Mucosa of stomach (tissue), 1 donor: ENCODE data around the gene LENG1.

Experiments
- H3K27me3 ChIP-seq: one replicate; pipeline ENCODE4 v1.7.0; 2013; ENCODE audit warnings: mild to moderate bottlenecking, low read length; ENCODE audit not compliant: control insufficient read depth, insufficient read depth
- H3K36me3 ChIP-seq: one replicate; pipeline ENCODE4 v1.7.0; 2013; ENCODE audit warnings: low read length; ENCODE audit not compliant: control insufficient read depth, insufficient read depth
- H3K4me1 ChIP-seq: one replicate; pipeline ENCODE4 v1.7.0; 2013; ENCODE audit warnings: mild to moderate bottlenecking, low read length; ENCODE audit not compliant: control insufficient read depth, insufficient read depth
- H3K4me3 ChIP-seq: one replicate; pipeline ENCODE4 v1.7.0; 2013; ENCODE audit warnings: low read length
- H3K9ac ChIP-seq: one replicate; pipeline ENCODE4 v1.7.0; 2013; ENCODE audit warnings: mild to moderate bottlenecking, low read length, moderate library complexity
- H3K9me3 ChIP-seq: one replicate; pipeline ENCODE4 v1.7.0; 2013; ENCODE audit warnings: mild to moderate bottlenecking, low read length, moderate library complexity; ENCODE audit not compliant: control insufficient read depth
- donor health status: Pancreatic carcinoma.

Gene LENG1

DNA sequence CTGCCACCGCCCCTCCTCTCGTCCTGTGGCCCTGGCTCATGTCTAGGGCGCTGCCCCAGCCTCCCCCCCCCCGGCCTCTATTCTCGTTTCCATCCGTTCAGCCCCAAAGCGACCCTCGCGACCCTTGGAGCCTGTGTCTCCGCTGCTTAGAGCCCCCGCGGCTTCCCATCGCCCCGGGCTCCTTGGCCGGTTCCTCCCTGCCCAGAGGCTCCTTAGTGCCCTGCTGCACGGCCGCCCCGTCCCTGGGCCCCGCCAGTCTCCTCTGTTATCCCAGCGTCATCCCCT, 31.1 kb downstream of the LENG1 start:
- no peaks in the 10 kb centered on the region for H3K36me3 ChIP-seq
- H3K27me3 ChIP-seq: no peaks in the 10 kb centered on the region
- no peak overlapping the region for H3K9ac ChIP-seq
- no peaks in the 10 kb centered on the region for H3K4me1 ChIP-seq
- H3K9me3 ChIP-seq: no peaks in the 10 kb centered on the region
- H3K4me3 ChIP-seq: no peak overlapping the region

DNA sequence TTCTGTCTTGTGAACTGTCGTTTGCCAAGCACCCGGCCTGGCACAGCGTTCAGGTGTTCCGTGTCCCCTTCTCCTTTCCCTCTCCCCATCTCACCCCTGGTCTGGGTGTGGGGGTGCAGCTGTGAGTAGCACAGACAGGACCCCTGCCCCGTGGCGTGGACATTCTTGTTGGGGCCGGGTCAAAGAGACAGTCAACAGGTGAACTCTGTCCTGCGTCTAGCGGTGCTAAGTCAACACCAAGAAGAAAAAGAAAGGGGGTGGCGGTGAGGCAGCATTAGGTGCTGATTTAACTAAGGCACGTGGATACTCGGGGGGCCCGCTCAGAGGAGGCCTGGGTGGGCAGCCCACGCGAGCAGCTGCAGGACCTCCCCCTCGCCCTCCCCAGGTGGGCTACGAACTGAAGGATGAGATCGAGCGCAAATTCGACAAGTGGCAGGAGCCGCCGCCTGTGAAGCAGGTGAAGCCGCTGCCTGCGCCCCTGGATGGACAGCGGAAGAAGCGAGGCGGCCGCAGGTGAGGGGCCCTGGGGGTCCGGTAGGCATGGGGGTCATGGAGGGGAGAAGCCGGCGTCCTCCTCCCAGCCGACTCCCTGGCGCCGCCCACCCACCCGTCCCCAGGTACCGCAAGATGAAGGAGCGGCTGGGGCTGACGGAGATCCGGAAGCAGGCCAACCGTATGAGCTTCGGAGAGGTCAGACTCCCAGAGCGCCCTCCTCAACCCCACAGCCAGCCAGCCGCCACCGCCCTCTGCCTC, 31.7 kb downstream of the LENG1 start:
- no peak overlapping the region for H3K9ac ChIP-seq
- no peaks in the 10 kb centered on the region for H3K9me3 ChIP-seq
- no peaks in the 10 kb centered on the region for H3K4me1 ChIP-seq
- H3K36me3 ChIP-seq: no peaks in the 10 kb centered on the region
- H3K27me3 ChIP-seq: no peaks in the 10 kb centered on the region
- no peak overlapping the region for H3K4me3 ChIP-seq

DNA sequence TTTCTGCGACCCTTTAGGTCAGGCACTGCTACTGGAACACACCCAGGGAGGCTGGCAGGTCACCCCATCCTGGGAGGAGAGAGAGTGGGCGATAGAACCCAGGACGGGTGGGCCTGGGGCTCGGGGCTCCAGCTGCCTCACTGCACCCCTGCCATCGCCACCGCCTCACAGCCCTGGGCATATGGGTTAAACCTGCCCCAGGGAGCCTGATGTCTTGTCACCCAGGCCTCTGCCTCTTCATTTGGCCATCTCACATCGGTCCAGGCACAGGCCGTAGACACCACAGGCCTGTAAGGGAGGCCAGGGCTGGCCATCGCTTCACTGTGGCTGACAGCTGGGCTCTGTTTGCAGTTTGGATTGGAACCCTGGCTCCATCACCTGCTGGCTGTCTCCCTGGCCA, 33.8 kb downstream of the LENG1 start:
- H3K4me3 ChIP-seq: no peak overlapping the region
- no peaks in the 10 kb centered on the region for H3K27me3 ChIP-seq
- no peak overlapping the region for H3K9ac ChIP-seq
- no peaks in the 10 kb centered on the region for H3K4me1 ChIP-seq
- H3K36me3 ChIP-seq: no peaks in the 10 kb centered on the region
- no peaks in the 10 kb centered on the region for H3K9me3 ChIP-seq

DNA sequence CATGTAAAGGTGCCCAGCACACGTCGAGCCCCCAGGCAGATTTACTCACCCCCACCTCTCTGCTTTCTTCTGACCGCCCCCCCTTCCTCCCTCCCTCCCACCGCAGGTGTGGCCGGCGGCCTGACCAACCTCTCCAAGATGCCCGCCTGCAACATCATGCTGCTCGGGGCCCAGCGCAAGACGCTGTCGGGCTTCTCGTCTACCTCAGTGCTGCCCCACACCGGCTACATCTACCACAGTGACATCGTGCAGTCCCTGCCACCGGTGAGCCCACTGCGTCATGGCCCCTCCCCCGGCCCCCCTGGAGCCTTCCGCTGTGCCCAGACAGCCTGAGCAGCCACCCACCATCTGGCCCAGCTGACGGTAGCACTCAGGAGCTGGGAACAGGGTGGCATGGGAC, 35.1 kb downstream of the LENG1 start:
- H3K36me3 ChIP-seq: no peaks in the 10 kb centered on the region
- no peaks in the 10 kb centered on the region for H3K9me3 ChIP-seq
- H3K4me1 ChIP-seq: no peaks in the 10 kb centered on the region
- H3K4me3 ChIP-seq: no peak overlapping the region
- no peaks in the 10 kb centered on the region for H3K27me3 ChIP-seq
- no peak overlapping the region for H3K9ac ChIP-seq

DNA sequence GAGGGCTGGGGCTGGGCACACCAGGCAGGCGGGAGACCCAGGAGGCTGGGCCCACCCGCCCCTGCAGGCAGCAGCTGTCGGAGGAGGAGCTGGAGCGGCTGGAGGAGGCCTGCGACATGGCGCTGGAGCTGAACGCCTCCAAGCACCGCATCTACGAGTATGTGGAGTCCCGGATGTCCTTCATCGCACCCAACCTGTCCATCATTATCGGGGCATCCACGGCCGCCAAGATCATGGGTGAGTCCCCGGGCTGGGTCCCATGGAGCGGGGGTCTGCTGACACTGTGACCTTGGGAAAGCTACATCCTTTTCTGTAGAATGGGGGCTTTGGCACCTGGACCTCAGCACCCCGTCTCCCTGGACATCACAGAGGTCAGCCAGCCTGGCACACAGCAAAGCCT, 35.8 kb downstream of the LENG1 start:
- Histone ChIP-seq H3K9ac (no peak overlapping the region), H3K4me3 (no peak overlapping the region), H3K36me3 (no peaks in the 10 kb centered on the region)

DNA sequence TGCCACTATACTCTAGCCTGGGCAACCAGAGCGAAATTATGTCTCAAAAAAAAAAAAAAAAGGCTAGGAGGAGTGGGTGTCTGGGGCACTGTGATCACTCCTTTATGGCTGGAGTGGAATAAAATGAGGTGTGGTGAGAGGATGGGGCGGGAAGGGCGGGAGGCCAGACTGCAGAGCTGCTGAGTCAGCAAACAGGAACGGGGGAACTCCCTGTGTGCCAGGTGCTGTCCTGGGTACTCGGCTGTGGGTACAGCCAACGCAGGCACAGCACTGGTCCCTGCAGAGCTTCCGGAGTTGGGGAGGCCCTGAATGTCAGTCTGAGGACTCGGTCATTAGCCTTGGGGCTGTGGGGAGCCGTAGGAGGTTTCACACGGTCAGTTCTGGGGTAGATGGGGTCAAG, 38.3 kb downstream of the LENG1 start:
- Histone ChIP-seq H3K9ac (no peak overlapping the region), H3K9me3 (no peaks in the 10 kb centered on the region), H3K4me1 (no peaks in the 10 kb centered on the region), H3K4me3 (no peak overlapping the region), H3K27me3 (no peaks in the 10 kb centered on the region), H3K36me3 (no peaks in the 10 kb centered on the region)

More for the DNA sequence above, 35.8 kb downstream of the LENG1 start:
- Histone ChIP-seq H3K27me3 (no peaks in the 10 kb centered on the region), H3K9me3 (no peaks in the 10 kb centered on the region), H3K4me1 (no peaks in the 10 kb centered on the region)

DNA sequence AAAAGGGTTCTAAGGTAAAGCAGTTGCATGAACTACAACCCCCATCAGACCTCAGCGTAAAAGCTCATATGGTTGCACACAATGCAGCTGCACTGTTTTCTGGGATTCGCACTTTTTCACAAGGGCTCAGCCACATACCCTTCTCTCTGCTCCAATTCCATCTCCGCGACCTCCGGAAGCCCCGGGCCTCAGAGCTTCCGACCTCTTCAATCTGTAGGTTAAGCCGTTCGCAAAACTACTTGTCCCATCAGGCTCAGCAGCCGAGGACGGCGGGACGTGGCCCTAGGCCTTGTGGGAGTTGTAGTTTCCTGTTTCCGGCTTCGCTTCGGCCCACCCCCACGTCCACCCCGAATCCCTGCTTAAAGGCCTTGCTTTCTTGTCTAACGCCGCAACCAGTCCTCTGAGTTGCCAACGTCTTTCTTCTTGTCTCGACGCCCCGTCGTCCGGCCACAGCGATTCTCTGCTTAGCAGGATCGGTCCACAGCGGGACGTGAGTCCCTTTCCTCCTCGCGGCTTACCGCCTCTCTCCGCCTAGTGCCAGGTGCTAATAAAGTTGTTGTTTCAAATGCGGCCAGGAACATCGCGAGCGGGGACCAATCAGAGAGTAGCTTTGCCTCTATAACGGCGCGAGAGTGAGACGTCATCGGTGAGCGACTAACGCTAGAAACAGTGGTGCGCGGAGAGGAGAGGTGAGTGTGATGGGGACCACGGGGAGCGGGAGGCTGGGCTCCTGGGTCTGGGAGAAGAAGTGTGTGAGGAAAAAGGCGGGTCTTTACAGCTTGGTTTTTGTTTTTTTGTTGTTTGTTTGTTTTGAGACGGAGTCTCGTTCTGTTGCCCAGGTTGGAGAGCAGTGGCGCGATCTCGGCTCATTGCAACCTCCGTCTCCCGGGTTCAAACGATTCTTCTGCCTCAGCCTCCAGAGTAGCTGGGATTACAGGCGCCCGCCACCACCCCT, 44.1 kb downstream of the LENG1 start, which contains the start of the genes PRPF31 and TFPT:
Gene PRPF31 (plus strand): TSS at position 646 of the 955 bp plus-strand sequence. CDS start 2,525 bp downstream, outside the sequence.
Gene TFPT (minus strand): TSS at position 549 of the 955 bp plus-strand sequence. CDS start 388 bp downstream, at position 161.
- H3K4me1 ChIP-seq: peaks cover 9% of the 10 kb centered on the region

DNA sequence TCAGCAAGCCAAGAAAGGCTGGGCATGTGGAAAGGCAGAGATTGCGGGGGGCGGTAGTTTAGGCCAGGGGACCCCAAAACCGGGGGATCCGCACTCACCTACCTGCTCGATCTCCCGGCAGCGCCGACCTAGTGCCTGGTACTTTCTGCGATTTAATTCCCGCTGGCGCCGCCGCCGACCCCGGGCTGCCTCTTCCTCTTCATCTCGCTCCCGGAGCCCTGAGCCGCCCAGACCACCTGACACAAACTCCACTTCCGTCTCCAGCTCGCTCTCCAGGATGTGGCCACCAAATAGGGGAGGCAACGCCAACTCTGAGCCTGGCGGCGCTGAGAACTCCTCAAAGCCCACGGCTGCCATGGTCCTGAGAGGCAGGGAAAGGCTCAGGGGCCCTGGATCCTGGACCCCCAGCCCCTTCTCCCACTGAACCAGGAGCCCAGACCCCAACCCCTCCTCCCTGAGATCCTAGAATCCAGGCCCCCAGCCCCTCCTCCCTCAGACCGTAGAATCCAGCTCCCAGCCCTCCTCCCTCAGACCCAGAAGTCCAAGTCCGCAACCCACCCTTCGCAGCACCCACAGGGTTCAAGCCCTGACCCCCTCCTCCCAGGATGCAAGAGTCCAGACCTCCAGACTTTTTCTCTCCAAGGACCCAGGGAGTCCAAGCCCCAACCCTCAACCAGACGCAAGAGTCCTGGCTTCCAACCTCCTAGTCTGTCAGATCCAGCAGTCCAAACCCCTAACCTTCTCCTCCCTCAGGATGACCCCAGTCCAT, 45.0 kb downstream of the LENG1 start:
- no peaks in the 10 kb centered on the region for H3K27me3 ChIP-seq
- H3K36me3 ChIP-seq: no peaks in the 10 kb centered on the region
- H3K4me1 ChIP-seq: peaks cover 9% of the 10 kb centered on the region
- H3K9ac ChIP-seq: peak overlapping the region; percentile 94
- no peaks in the 10 kb centered on the region for H3K9me3 ChIP-seq
- peak overlapping the region; percentile 100 for H3K4me3 ChIP-seq

More for the DNA sequence above, 44.1 kb downstream of the LENG1 start, which contains the start of the genes PRPF31 and TFPT:
- Histone ChIP-seq H3K9me3 (no peaks in the 10 kb centered on the region), H3K27me3 (no peaks in the 10 kb centered on the region), H3K36me3 (no peaks in the 10 kb centered on the region), H3K4me3 (peak within 1 kb of the TSS; percentile 100), H3K9ac (peak within 1 kb of the TSS; percentile 94)

DNA sequence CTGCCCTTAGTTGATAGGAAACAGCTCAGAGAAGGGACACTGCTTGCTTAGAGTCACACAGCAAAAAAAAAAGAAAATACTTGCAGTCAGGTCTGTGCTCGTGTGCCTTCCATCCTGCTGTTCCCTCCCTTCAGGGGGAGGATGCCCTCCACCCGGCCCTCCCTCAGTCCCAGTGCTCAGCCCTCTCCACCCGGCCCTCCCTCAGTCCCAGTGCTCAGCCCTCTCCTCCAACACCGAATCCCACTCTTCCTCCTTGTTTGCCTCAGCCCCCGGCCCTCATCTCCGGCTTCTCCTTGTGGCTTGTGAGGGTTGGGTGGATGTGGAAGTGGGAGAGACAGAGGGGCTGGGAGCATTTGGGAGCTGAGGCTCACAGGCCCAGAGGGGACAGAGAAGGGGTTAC, 49.9 kb downstream of the LENG1 start:
- no peaks in the 10 kb centered on the region for H3K27me3 ChIP-seq
- no peak overlapping the region for H3K4me3 ChIP-seq
- H3K9me3 ChIP-seq: no peaks in the 10 kb centered on the region
- no peak overlapping the region for H3K9ac ChIP-seq
- no peaks in the 10 kb centered on the region for H3K36me3 ChIP-seq
- H3K4me1 ChIP-seq: peaks cover 9% of the 10 kb centered on the region

DNA sequence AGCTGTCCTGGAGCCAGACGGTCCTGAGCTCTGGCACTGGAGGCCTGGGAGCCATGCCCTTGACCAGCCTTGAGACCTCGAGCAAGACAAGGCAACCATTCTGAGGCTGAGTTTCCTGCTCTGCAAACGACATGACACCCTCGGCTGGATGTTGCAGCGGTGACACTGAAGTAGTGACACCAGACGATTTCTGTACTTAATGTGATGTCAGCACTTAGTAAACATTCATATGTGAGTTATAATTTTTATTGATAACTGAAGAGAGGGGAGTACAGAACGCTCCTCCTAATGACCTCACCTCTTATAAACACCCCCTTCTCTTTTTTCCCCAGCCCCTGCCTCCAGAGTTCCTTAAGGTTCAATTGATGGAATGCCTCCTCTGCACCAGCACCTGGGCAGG, 51.0 kb downstream of the LENG1 start:
- H3K36me3 ChIP-seq: no peaks in the 10 kb centered on the region
- no peak overlapping the region for H3K9ac ChIP-seq
- no peaks in the 10 kb centered on the region for H3K9me3 ChIP-seq

DNA sequence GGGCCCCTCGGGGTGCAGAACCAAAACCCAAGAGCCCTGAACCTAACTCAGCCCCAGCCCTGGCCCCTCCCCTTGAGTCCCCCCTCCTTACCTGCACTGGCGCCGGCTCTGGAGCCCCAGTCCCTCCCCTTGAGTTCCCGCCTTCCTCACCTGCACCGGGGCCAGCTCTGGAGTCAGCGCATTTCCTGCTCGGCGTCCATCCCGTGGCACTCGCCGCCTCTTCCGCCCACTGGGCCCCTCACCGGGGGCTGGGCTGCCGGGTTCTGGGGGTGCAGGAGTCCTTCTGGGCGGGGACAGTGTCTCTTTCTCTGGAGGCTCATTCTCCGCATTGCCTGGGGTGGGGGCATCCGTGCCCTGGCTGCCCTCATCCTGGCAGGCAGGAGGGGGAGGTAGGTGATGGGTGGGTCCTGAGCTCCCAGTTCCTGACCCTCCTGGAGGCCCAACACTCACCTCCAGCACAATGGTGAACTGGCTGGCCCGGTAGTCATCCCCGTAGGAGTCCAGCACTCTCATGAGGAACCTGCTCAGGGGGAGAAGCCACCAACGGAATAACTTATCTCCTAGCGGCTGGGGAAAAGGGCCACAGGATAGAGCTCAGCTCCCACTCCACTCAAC, 51.5 kb downstream of the LENG1 start:
- Histone ChIP-seq H3K27me3 (no peaks in the 10 kb centered on the region), H3K9me3 (no peaks in the 10 kb centered on the region), H3K36me3 (no peaks in the 10 kb centered on the region), H3K9ac (no peak overlapping the region), H3K4me3 (no peak overlapping the region), H3K4me1 (no peaks in the 10 kb centered on the region)

More for the DNA sequence above, 51.0 kb downstream of the LENG1 start:
- Histone ChIP-seq H3K4me1 (no peaks in the 10 kb centered on the region), H3K27me3 (no peaks in the 10 kb centered on the region), H3K4me3 (no peak overlapping the region)
